PC-3 (cell line): ENCODE data around the gene CELA1.

Experiments
- CTCF ChIP-seq: fragments of 300-600 bp; sonication (generic); conservative IDR thresholded peaks from 2 replicates; pipeline ENCODE4 v1.5.1; 2017; ENCODE audit warnings: antibody characterized with exemption, low read depth, mild to moderate bottlenecking, low read length
- EZH2 ChIP-seq: fragments of 300-600 bp; sonication (generic); IDR thresholded peaks from one replicate; pipeline ENCODE4 v1.6.1; 2017; ENCODE audit warnings: antibody characterized with exemption, mild to moderate bottlenecking, low read length; ENCODE audit not compliant: unreplicated experiment
- EZH2phosphoT487 ChIP-seq: fragments of 300-600 bp; sonication (generic); IDR thresholded peaks from 2 replicates; pipeline ENCODE4 v1.6.1; 2018; ENCODE audit warnings: mild to moderate bottlenecking, antibody characterized with exemption, low read length, borderline replicate concordance

- TF ChIP-seq EZH2 (no peak), CTCF (no peak), EZH2phosphoT487 (no peak)
These were observed 44.0 kb upstream of the CELA1 start for GRCh38 chr12:51390457-51390856.
